ENCODE measurements around the gene CST4.
"Not testable (repeated sequence)": the region's sequence is repeated elsewhere in the genome, so short reads cannot be mapped to it uniquely, and the experiment has no call there.

Gene CST4

DNA sequence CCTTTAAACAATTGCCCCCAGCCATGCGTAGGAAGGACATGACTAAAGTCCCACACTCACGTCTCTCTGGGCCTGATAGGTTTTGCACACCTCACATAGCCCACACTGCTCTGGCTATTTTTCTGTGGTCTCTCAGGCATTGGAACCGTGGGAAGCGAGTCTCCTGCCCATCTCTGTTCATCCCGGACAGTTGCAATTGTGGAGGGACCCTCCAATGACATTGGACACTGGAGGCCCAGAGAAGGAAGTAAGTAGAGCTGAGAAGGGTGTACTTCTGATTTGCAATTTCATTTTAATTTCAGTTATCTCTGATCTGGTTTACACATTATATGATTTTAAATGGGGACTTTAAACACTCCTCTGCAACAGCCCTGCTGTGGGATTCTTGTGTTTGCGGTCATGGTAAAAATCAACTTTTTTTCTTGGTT is 27.8 kb downstream of the CST4 start:
- no peak for DNase-seq (ENCODE audit: low read depth in 2 of 2)

DNA sequence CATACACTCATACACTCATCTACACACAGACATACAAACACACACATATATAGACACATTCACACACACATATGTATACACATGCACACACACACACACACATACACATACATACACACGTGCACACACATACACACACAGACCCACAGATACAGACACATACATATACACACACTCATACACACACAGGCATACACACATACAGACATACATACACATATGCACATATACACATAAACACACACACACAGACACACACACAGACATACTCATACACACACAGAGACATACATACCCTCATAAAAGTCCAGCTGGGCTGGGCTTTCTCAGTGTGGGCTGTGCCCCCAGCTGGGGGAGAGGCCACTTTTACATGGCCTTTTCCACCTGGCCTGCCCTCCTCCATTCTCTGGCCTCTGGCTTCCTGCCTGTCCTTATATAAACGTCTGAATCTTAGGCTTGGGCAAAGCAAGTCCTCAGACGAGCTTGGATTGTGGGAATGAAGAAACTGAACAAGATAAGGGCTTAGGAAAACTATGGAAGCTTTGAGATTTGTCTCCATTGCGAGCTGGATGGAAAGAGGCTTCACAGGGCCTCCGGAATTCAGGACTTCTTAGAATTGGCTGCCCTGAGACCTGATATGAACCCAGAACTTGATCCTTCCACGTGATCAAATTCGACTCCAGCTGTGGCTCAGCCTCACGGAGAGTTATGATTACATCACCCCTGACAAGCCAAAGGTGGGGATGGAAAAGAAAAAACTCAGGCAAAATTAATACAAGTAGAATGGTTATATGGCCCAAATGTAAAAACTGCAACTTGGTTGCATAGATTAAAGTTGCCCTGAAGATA is 28.6 kb downstream of the CST4 start:
- no peak for DNase-seq (ENCODE audit: low read depth in 2 of 2)

DNA sequence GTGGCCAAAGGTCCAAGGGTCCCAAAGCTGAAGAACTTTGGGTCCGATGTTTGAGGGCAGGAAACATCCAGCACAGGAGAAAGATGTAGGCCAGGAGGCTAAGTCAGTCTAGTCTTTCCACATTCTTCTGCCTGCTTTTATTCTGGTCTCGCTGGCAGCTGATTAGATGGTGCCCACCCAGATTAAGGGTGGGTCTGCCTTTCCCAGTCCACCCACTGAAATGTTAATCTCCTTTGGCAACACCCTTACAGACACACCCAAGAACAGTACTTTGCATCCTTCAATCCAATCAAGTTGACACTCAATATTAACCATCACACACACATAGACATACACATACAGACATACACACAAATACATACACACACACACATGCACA is 29.2 kb downstream of the CST4 start:
- DNase-seq (ENCODE audit: low read depth in 2 of 2): not testable (repeated sequence)

DNA sequence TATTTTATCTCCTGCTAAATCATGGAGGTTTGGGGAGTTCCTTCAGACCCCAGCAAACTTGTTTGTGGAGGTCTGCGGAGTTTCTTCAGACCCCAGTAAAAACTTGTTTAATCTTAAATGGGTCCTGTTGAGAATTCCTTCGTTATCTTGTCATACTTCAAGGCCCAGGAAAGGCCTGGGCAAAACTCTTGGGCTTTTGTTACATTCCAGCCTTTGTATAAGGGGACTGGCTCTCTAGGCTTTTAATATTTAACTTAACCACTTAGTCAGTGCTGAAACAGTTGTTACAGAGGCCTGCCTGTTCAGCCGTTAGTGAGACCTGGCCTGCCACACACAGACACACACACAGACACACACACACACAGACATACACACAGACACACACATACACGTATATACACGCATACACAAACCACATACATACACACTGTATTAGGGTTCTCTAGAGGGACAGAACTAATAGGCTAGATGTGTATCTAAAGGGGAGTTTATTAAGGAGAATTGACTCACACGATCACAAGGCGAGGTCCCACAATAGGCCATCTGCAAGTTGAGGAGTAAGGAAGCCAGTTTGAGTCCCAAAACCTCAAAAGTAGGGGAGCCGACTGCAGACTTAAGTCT is 29.7 kb downstream of the CST4 start:
- DNase-seq (ENCODE audit: low read depth in 2 of 2): no peak

DNA sequence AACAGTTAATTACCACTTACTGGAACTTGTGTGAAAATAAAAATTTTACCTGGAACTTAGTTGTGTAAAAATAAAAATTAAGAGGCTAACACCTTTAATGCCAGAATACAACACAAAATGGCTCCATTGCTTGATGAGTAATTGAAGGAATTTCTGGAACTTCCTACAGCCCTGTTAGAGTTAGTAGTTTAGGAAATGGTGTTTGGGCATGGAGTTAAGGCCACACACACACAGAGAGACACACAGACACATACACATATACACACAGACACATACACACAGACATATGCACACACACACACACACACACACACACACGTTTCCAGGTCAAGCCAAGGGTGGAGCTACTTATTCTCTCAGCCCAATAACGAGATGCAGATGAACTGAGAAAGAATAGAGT is 30.5 kb downstream of the CST4 start:
- no peak for DNase-seq (ENCODE audit: low read depth in 2 of 2)

DNA sequence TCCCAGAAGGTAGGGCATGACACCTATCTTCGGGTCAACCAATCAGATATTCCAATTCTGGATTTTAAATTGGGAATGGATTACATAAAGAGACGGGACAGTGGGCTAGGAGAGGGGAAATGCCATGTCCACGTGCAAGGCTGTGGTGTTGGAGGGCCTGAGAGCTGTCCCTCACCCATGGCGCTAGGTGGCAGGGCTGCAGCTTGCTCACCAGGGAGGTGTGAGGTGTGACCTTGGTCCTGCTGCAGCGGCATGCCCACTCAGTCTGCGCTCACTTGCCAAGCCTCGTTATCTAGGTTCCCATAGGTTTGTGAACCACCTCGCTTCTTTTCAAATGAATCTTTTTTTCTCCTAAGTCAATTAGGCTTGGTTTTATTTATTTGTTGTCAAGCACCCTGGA is 31.6 kb downstream of the CST4 start:
- no peak for DNase-seq (ENCODE audit: low read depth in 2 of 2)

DNA sequence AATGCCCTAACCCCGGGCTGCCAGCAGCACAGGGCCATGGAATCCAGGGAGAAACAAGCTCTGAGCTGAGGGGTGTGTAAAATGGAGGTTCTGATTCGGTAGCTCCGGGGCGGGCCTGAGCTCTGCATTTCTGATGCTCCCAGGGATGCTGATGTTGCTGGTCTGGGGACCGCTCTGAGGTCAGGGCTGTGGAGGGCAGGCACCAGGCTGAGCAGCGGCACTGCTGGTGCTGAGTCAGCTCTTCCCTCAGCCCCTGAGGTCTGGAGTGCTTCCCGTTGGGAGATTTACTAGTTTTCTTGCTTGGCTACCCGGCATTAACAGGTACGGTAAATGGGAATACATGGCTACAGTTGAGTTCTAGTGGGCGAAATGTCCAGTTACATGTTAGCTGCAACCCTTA is 32.5 kb downstream of the CST4 start:
- DNase-seq (ENCODE audit: low read depth in 2 of 2): no peak

DNA sequence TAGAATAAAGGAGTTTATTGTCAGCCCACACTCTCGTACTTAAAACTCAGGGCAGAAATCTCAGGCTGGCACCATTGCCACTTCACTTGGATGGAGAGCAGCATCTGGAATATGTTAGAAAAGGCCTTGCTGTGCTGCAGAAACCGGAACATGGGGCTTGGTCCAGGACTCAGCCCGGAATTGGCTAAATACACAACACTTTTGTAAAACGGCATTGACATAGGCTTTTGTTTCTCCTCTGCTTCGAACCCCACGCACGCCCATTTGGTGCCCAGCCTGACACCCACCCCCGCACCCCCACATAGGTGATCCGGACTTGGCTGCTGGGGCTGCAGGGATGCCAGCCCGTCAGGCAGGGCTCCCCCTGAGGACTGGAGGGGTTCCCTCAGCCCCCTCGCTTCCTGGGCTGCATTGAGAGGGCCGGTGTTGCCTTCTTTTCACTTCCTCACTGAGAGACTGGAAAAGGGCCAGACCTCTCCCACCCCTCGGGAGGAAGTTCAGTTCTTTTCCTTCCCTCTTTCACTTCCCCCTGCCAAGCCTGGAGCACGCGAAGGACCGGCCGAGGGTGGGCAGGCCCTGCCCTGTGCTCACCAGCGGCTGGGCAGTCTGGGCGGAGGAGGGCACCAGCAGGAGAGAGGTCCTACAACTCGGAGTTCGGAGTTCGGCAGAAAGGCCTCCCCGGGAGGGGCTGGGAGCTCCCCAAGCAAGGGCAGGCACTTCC is 33.2 kb downstream of the CST4 start:
- DNase-seq (ENCODE audit: low read depth in 2 of 2): no peak

DNA sequence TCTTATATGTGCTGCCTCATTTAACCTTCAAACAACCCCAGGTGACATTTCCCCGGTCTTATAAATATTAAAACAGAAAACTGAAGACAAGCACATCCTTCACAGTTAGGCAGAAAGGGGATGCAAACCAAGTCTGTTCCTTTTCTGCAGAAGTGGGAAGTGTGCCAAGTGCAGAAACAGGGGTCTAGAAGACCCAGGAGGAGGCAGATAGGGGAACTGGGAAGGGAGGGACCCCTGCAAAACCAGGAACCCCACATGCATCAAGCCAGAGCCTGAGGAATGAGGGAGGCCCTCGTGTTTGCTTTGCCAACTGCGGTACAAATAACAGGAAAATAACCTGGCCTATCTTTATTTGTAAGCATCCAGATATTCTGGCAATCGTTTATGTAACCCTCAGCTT is 34.1 kb downstream of the CST4 start:
- DNase-seq (ENCODE audit: low read depth in 2 of 2): no peak

DNA sequence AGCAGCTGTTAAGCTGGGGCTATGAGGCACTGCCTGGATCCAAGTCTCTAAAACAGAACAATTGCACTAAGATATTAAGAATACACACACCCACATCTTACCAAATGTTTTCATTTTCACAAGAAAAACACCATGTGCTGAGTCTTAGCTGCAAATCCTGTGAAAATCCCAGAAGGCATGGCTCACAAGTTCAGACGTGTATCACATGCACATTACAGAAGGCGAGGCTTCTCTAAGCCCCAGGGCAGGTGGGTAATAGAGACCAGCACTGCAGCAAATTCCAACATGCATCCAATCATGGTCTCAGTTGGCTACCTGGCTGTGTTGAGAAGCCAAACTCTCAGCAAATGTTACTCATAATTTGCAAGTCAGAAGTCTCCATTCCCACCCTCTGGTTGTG is 34.8 kb downstream of the CST4 start:
- DNase-seq (ENCODE audit: low read depth in 2 of 2): no peak

DNA sequence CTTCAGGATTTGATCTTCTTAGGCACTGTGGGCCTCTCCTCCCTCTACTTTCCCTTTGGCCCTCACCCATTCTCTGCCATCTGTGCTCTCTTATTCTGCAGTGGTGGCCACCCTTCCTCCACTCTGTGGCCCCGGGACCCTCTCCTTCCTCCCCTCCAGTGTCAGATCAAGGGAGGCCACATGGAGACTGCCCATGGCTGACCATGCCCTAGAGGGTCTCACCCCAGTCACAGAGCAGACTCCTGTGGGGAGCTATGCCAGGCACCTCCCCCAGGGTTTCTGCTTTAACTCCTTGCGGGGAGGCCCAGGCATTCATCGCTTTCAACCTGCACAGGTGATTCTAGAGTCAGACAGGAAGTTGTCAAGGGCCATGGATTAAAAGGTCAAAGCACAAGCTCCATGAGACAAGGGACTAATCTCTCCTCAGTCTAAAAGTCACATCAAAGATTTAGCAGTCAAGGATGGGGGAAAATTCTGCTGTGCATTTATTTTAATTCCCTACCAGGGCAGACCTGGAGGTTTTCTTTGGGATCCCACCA is 35.4 kb downstream of the CST4 start:
- DNase-seq (ENCODE audit: low read depth in 2 of 2): no peak

DNA sequence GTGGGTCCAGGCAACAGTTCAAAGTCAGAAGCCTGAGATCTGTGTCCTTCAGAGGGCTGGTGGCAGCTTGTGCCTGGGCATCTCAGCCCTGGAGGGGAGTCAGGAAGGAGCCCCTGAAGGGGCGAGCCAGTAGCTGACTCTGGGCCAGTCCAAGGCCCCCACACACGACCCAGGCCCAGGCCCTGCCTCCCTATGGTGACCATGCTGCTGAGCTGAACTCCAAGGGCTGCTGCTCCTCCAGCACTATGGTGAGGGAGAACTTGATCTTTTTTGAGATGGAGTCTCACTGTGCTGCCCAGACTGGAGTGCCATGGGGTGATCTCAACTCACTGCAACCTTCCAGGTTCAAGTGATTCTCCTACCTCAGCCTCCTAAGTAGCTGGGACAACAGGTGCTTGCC is 35.9 kb downstream of the CST4 start:
- no peak for DNase-seq (ENCODE audit: low read depth in 2 of 2)

DNA sequence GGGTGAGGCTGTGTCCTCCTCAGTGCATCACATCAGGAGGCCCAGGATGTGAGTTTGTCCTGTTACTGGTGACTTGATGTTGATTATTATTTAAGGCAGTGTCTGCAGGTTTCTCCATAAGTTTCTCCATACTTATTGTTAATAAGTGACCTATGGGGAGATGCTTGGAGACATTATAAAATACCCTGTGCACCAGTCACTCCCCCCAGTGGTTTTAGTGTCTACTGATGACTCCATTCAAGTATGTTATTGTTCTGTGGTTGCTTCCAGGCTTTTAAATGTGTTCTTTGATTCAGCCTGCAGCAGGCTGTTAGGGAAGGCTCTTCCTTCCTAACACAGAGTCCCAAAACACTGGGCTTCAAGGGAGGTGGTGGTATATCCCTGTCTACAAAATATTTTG is 36.5 kb downstream of the CST4 start:
- DNase-seq (ENCODE audit: low read depth in 2 of 2): no peak

DNA sequence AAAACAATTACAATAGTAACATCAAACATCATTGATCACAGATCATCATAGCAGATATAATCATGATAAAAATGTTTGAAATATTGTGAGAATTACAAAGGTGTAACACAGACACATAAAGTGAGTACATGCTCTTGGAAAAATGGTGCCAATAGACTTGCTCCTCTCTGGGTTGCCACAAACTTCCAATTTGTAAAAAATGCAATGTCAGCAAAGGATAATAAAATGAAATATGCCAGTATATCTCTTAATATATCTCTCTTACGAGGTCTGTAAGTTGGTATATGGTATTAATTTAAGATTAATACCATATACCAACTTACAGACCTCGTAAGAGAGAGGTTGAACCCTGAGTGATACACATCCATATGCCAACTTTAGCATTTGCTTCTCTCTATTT is 37.7 kb downstream of the CST4 start:
- DNase-seq (ENCODE audit: low read depth in 2 of 2): no peak

DNA sequence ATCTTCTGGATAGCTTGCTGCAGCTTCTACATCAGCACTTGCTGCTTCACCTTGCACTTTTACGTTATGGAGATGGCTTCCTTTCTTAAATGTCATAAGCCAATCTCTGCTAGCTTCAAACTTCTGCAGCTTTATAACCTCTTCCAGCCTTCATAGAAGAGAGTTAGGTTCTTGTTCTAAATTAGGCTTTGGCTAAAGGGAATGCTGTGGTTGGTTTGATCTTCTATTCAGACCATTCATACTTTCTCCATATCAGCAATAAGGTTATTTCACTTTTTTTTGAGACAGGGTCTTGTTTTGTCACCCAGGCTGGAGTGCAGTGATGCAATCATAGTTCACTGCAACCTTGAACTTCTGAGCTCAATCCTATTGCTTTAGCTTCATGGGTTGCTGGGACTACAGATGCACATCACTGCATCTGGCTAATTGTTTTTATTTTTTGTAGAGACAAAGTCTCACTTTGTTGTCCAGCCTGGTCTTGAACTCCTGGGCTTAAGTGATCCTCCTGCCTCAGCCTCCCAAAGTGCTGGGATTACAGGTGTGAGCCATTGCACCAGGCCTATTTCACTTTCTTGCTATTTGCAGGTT is 38.9 kb downstream of the CST4 start:
- DNase-seq (ENCODE audit: low read depth in 2 of 2): no peak

DNA sequence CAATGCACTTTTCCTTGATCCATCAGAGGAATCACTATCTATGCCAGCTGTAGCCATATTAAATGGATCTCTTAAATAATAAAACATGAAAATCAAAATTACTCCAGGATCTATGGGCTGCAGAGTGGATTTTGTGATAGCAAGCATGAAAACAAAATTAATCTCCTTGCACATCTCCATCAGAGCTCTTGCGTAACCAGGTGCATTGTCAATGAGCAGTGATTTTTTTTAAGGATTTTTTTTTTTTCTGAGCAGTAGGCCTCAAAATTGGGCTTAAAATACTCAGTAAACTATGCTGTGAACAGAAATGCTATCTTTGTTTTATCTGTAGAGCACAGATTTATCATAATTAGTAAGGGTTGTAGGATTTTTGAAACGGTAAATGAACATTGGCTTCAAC is 39.6 kb downstream of the CST4 start:
- no peak for DNase-seq (ENCODE audit: low read depth in 2 of 2)

DNA sequence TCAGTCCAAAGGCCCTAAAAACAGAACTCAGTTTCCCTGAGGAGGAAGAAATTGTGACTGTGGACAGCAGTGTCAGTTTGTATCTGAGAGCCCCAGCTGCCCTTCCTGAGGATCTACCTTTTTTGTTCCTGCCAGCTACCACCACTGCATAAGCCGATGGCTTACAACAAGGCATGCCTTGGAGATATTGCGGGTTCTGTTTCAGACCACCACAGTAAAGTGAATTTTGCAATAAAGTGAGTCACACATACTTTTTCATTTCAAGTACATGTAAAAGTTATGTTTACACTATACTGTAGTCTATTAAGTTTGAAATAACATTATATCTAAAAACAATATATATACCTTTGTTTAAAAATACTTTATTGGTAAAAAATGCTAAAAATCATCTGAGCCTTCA is 41.5 kb downstream of the CST4 start:
- no peak for DNase-seq (ENCODE audit: low read depth in 2 of 2)

DNA sequence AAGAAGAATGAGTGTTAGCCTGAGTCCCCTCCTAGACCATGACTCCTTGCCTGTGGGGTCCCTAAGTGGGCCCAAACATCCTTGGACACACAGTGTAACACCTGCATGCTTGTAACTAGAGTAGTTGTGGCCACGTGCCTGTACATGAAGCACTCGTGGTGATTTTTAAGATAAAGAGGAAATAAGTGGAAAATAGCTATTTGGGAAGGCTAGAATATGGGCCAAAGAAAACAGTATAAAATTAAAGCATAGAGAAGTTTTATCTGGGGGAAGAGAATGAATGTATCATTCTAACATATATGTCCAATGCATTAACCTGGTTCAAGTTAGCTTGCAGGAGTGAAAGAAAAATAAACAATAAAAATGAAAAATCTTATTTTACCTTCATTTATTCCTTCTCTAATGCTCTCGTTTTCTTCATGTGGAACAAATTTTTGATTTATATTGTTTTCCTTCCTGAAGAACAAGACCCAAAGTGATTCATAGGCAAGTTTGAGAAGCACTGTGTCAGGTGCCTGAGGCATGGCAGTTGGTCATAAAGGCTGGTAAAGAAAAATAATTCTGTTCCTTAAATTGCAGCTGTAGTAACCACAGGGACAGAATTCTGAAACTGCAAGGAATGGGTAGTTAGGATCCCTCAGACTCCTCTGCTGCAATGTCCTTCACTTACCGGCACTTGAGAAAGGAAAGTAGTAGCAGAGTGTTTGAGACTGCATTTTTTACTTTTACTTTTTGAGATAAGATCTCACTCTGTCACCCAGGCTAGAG is 42.5 kb downstream of the CST4 start:
- DNase-seq (ENCODE audit: low read depth in 2 of 2): no peak

DNA sequence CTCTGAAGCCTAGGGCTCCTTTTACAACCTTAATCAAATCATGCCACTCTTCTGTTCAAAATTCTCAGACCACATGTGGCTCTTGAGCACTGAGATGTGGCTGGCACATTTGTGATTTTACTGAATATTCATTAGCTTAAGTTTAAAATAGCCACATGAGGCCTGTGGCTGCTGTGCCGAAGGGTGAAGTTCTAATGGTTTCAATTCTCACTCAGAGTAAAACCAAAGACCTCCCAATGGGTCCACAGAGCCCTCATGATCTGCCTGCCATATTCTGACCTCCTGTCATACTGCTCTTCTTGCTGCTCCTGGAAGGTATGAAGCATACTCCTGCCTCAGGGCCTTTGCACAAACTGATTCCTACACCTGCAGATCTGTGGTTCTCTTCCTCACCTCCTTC is 43.3 kb downstream of the CST4 start:
- DNase-seq (ENCODE audit: low read depth in 2 of 2): no peak

DNA sequence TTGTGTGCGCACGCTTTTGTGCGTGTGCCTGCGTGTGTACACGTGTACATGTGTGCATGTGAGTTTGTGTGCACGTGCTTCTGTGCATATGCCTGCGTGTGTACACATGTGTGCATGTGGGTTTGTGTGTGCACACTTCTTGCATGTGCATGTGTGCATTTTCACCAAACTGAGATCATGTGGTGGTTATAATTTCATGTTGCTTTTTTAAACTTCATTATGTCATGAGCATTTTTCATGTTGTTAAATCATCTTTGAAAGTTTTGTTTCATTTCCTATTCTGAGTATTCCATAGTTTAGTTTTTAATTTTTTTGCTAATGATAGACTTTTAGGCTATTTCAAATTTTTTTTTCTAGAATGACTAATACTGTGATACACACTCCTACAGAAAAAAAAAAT is 44.7 kb downstream of the CST4 start:
- DNase-seq (ENCODE audit: low read depth in 2 of 2): no peak

DNA sequence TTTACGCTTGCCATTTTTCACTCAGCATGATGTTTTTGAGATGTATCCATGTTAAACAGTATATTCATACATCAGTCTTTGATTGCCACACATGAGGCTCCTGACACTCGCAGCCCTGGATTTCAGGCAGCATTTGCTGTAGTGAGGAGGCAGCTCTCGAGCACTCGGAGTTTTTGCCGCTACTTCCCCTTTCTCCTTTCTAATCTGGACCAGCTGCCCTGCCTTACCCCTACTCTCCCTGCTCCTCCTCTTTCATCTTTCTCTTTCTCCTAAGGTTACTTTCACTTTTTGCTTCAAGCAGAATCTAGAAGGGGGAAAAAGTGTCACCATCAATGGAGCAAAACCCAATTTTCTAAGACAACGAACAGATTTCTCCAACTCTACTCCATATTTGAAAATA is 45.2 kb downstream of the CST4 start:
- DNase-seq (ENCODE audit: low read depth in 2 of 2): no peak

Data from stimulated activated CD4-positive, alpha-beta T cell treated with anti-CD3 and anti-CD28 coated beads, Interleukin-4, amount 100 ng/mL, for 48 hours (primary cell).